Fibroblast of villous mesenchyme (primary cell): ENCODE results near the gene EDARADD. TPM values are rescaled to one million over a fixed set of nuclear protein-coding genes. Genes with fewer than 3 reads are reported as not detected.

ENCODE experiments used
- DNase-seq: peaks from one replicate; pipeline ENCODE4 v3.0.0-alpha.2; 2010; ENCODE audit warnings: low read depth
- H3K4me3 ChIP-seq: 2 replicates; pipeline ENCODE4 v1.5.1; 2011; ENCODE audit warnings: low read depth, mild to moderate bottlenecking, low read length
- total RNA-seq: library from RNA; depleted of rRNA; stranded (reverse); fragments of >200 nt; gene quantifications from 2 replicates; pipeline ENCODE4 v1.2.3, GENCODE V29; 2012
- TF ChIP-seq, protein P1 (sequence below): IDR thresholded peaks from 2 replicates; pipeline ENCODE4 v1.5.1; 2012; ENCODE audit warnings: low read depth, mild to moderate bottlenecking, low read length; ENCODE audit not compliant: insufficient read depth

The EDARADD gene
- total RNA-seq, 1 donor = 0.43 TPM

DNA sequence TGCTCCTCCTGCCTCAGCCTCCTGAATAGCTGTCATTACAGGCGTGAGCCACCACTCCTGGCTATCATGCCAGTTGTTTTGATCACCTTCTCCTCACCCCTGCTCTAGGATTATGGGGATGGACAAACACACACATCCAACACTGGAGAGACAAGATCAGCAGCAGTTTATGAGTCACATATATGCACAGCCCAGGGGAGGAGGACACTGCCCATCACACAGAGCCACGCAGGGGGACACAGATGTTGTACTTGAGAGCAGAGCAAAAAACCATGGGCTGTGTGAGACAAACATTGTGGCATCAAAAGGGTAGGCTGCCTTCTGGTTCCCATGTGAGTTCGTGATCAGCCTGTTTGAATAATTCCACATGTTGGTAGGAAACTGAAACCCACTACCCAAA, 32.1 kb downstream of the EDARADD start:
- no peak for DNase-seq
- no peak overlapping the region for H3K4me3 ChIP-seq
- TF ChIP-seq, protein P1, sequence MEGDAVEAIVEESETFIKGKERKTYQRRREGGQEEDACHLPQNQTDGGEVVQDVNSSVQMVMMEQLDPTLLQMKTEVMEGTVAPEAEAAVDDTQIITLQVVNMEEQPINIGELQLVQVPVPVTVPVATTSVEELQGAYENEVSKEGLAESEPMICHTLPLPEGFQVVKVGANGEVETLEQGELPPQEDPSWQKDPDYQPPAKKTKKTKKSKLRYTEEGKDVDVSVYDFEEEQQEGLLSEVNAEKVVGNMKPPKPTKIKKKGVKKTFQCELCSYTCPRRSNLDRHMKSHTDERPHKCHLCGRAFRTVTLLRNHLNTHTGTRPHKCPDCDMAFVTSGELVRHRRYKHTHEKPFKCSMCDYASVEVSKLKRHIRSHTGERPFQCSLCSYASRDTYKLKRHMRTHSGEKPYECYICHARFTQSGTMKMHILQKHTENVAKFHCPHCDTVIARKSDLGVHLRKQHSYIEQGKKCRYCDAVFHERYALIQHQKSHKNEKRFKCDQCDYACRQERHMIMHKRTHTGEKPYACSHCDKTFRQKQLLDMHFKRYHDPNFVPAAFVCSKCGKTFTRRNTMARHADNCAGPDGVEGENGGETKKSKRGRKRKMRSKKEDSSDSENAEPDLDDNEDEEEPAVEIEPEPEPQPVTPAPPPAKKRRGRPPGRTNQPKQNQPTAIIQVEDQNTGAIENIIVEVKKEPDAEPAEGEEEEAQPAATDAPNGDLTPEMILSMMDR = no peak

DNA sequence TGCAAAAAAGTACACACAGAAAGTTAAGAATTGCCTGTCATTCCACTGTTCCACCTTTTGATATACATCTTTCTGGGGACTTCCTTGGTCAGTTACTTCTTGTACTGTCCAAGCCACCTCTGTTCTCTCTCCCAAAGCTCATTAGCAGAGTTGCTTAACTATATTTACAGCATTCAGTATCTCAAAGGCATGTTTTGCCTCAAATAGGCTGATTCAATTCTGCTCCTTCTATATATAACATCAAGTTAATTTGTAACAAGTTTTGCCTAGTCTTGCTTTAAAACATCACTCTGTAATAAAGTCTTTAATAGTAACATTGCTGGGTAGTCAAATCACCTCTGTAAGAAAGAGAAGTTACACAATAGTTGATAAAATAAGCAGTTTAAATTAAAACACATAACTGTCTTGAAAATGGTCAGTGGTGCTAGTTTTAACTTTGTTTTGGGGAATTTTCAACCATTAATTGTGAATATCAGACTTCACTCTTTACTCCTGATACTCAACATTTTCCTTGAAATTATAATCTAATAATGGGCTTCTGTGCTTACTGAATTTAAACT, 35.7 kb downstream of the EDARADD start:
- no peak overlapping the region for H3K4me3 ChIP-seq
- no peak for DNase-seq
- TF ChIP-seq, protein P1 = no peak

DNA sequence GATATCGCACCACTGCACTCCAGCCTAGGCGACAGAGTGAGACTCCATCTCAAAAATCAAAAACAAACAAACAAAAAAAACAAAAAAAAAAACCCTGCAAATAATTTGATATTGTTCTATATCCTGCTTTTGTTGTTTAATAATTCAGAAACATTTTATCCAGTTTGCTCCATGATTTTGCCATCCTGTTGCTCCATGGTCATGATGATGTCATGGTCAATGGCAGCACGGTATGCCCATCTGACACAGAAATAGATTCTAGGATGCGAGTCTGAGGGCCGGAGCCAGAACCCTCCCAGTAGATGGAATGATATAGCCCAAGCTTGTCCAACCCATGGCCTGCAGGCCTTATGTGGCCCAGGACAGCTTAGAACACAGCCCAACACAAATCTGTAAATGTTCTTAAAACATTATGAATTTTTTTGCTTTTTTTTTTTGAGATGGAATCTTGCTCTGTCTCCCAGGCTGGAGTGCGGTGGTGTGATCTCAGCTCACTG, 39.8 kb downstream of the EDARADD start:
- no peak overlapping the region for H3K4me3 ChIP-seq
- DNase-seq = no peak
- TF ChIP-seq, protein P1 = no peak

DNA sequence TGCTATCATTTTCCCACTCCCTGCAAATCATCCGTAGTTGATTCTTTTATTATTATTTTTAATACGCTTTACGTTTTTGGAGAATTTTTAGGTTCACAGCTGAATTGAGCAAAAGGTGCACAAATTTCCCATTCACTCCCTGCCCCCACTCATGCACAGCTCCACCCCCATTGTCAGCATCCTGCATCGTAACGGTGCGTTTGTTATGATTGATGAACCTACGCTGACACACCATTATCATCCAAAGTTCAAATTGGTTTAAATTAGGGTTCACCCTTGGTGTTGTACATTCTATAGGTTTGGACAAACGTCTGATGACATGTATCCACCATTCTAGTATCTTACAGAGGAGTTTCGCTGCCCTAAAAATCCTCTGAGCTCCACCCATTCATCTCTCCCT, 44.5 kb downstream of the EDARADD start:
- no peak for DNase-seq
- H3K4me3 ChIP-seq = no peak overlapping the region
- TF ChIP-seq, protein P1 = no peak

DNA sequence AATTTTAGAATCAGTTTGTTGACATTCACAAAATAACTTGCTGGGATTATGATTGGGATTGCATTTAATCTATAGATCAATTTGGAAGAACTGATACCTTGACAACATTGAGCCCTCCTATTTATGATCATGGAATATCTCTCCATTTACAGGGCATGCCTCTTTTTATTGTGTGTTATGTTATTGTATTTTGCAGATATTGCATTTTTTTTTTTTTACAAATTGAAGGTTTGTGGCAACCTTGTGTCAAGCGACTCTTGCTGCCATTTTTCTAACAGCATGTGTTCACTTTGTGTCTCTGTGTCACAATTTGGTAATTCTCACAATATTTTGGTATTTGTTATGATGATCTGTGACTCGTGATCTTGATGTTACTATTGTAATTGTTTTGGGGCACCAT, 46.3 kb downstream of the EDARADD start:
- H3K4me3 ChIP-seq = no peak overlapping the region
- no peak for DNase-seq
- TF ChIP-seq, protein P1 = no peak

DNA sequence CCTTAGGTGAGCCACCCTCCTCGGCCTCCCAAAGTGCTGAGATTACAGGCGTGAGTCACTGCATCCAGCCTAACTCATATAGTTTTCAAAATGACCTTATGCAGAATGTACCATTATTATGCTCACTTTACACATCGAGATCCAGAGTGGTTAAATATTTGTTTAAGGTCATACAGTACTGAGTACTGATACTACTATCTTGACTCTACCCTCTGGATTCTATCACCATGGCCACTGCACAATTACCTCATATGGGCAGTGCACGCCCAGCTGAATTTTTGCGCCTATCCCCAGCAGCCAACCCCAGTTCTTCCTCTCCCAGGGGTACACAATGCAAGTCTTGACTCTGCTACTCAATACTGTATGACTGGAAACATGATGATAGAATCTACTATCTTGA, 56.7 kb downstream of the EDARADD start:
- no peak for DNase-seq
- TF ChIP-seq, protein P1 = no peak
- no peak overlapping the region for H3K4me3 ChIP-seq
